ENCODE data around the gene IGLON5. TPM values are rescaled to one million over a fixed set of nuclear protein-coding genes. Genes with fewer than 3 reads are reported as not detected.

IGLON5 gene
- polyA plus RNA-seq, 1 donor (not counting 4 experiments of a cell fraction or from before 2014, with no cell fraction given) = not detected

DNA sequence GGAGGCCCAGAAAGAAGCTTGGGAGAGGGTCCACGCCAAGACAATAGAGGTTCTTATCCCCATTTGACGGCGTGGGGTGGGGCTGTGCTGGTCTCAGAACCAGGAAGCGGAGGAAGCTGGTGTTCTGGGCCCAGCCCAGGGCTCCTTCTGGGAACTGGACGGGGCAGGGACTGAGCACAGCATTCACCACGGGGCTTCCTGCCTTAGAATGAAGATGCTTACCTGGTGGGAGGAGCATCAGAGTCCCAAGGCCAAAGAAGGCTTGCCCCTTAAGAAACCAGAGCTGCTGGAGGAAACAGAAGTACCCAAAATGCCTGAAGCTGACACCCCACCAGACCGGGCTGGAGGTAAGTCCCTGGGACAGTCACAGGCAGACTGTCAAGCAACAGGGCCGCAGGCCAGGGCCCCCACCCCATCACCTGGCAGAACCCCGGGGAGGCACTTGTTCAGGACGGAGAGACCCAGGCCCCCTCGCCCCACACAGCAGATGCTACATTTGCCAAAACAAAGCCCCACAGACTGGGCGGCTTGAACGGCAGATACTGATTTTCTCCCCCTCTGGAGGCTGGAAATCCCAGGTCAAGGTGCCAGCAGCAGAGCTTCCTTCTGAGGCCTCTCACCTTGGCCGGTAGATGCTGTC is 17.8 kb upstream of the IGLON5 start:
- TF ChIP-seq EZH2 (IDR thresholded peaks at IDR 0.05; ENCODE audit: low read length) = no peak
- TF ChIP-seq, protein P1, sequence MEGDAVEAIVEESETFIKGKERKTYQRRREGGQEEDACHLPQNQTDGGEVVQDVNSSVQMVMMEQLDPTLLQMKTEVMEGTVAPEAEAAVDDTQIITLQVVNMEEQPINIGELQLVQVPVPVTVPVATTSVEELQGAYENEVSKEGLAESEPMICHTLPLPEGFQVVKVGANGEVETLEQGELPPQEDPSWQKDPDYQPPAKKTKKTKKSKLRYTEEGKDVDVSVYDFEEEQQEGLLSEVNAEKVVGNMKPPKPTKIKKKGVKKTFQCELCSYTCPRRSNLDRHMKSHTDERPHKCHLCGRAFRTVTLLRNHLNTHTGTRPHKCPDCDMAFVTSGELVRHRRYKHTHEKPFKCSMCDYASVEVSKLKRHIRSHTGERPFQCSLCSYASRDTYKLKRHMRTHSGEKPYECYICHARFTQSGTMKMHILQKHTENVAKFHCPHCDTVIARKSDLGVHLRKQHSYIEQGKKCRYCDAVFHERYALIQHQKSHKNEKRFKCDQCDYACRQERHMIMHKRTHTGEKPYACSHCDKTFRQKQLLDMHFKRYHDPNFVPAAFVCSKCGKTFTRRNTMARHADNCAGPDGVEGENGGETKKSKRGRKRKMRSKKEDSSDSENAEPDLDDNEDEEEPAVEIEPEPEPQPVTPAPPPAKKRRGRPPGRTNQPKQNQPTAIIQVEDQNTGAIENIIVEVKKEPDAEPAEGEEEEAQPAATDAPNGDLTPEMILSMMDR (optimal IDR thresholded peaks at IDR 0.05 in 1 of 3, IDR thresholded peaks at IDR 0.05 in 1 of 3, conservative IDR thresholded peaks at IDR 0.05 in 1 of 3; ENCODE audit: extremely low read depth in 1 of 3, insufficient read depth in 2 of 3, low read length in 3 of 3) = no peak
- no peaks in the 10 kb centered on the region for H3K9me3 ChIP-seq (ENCODE audit: control insufficient read depth, low read depth, low read length)
- DNase-seq (ENCODE audit: low read depth, low spot score) = no peak
- FAIRE-seq = no peak
- H3K4me2 ChIP-seq (ENCODE audit: control insufficient read depth, extremely low read depth, insufficient read depth, low read depth, low read length) = no peak overlapping the region
- H3K9ac ChIP-seq (ENCODE audit: control insufficient read depth, extremely low read depth, insufficient read depth, low read length) = no peak overlapping the region
- H3K27ac ChIP-seq (ENCODE audit: control insufficient read depth, insufficient read depth, low read length) = no peak overlapping the region
- H4K20me1 ChIP-seq (ENCODE audit: control insufficient read depth, extremely low read depth, insufficient read depth, low read length) = no peaks in the 10 kb centered on the region
- H3K36me3 ChIP-seq (ENCODE audit: control insufficient read depth in 2 of 2, extremely low read depth in 1 of 2, insufficient read depth in 2 of 2, low read length in 2 of 2) = no peaks in the 10 kb centered on the region
- no peaks in the 10 kb centered on the region for H3K9me1 ChIP-seq (ENCODE audit: control insufficient read depth, extremely low read depth, insufficient read depth, low read length)
- H3K4me1 ChIP-seq (ENCODE audit: control insufficient read depth, extremely low read depth, insufficient read depth, low read length) = no peaks in the 10 kb centered on the region
- no peak overlapping the region for H3K4me3 ChIP-seq (ENCODE audit: control insufficient read depth in 2 of 3, extremely low read depth in 1 of 3, insufficient read depth in 2 of 3, low read depth in 1 of 3, low read length in 3 of 3)
- H3K79me2 ChIP-seq (ENCODE audit: control insufficient read depth, insufficient read depth, low read length) = no peaks in the 10 kb centered on the region
- H2AFZ ChIP-seq (ENCODE audit: control insufficient read depth, low read length) = no peak overlapping the region
- dilution Hi-C loops (cut with MboI; ENCODE audit: extremely low pct_ligation_motif_present, low sequenced_read_pairs) = no loop called here
- peaks cover 10% of the 10 kb centered on the region for H3K27me3 ChIP-seq (ENCODE audit: control insufficient read depth, extremely low read depth, insufficient read depth, low read length)

DNA sequence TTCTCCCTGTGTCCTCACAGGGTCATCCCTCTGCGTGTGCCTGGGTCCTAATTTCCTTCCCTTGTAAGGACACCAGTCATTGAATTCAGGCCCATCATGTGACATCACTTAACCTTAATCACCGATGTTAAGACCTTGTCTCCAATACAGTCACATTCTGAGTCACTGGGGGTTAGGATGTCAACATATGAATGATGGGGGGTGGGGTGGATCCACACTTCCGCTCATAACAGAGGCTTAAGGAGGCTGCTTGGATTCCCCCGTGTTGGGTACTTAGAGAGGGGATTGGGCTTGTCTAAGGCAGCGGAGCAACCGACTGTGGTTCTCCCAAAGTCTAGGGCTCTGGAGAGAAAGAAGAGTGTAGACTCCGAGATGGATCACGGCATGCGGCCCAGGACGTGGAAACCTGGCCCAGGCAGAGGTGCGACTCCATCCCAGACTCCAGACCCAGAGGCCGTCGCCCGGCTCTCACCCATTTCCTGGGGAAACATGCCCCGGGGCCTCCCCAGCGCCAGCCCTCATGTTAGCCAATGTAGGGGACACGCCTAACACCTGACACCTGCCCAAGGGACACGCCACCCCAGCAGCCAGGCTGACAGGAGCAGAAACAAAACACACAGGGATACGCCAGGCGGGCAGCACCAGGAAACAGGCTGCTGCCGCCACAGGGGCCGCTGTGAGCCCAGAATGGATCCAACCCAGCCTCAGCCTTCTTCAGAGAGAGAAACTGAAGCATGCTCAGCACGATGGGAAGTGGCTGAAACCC is 17.1 kb upstream of the IGLON5 start:
- Histone ChIP-seq H2AFZ (ENCODE audit: control insufficient read depth, low read length) (no peak overlapping the region), H4K20me1 (ENCODE audit: control insufficient read depth, extremely low read depth, insufficient read depth, low read length) (no peaks in the 10 kb centered on the region), H3K9me1 (ENCODE audit: control insufficient read depth, extremely low read depth, insufficient read depth, low read length) (no peaks in the 10 kb centered on the region), H3K79me2 (ENCODE audit: control insufficient read depth, insufficient read depth, low read length) (no peaks in the 10 kb centered on the region), H3K4me2 (ENCODE audit: control insufficient read depth, extremely low read depth, insufficient read depth, low read depth, low read length) (no peak overlapping the region), H3K27ac (ENCODE audit: control insufficient read depth, insufficient read depth, low read length) (no peak overlapping the region), H3K4me3 (ENCODE audit: control insufficient read depth in 2 of 3, extremely low read depth in 1 of 3, insufficient read depth in 2 of 3, low read depth in 1 of 3, low read length in 3 of 3) (no peak overlapping the region), H3K9ac (ENCODE audit: control insufficient read depth, extremely low read depth, insufficient read depth, low read length) (no peak overlapping the region), H3K4me1 (ENCODE audit: control insufficient read depth, extremely low read depth, insufficient read depth, low read length) (no peaks in the 10 kb centered on the region), H3K9me3 (ENCODE audit: control insufficient read depth, low read depth, low read length) (no peaks in the 10 kb centered on the region), H3K27me3 (ENCODE audit: control insufficient read depth, extremely low read depth, insufficient read depth, low read length) (peaks cover 10% of the 10 kb centered on the region), H3K36me3 (ENCODE audit: control insufficient read depth in 2 of 2, extremely low read depth in 1 of 2, insufficient read depth in 2 of 2, low read length in 2 of 2) (no peaks in the 10 kb centered on the region)
- DNase-seq (ENCODE audit: low read depth, low spot score) = no peak
- FAIRE-seq = no peak
- TF ChIP-seq EZH2 (IDR thresholded peaks at IDR 0.05; ENCODE audit: low read length) = no peak
- TF ChIP-seq, protein P1 (optimal IDR thresholded peaks at IDR 0.05 in 1 of 3, IDR thresholded peaks at IDR 0.05 in 1 of 3, conservative IDR thresholded peaks at IDR 0.05 in 1 of 3; ENCODE audit: extremely low read depth in 1 of 3, insufficient read depth in 2 of 3, low read length in 3 of 3) = no peak
- dilution Hi-C loops (cut with MboI; ENCODE audit: extremely low pct_ligation_motif_present, low sequenced_read_pairs) = no loop called here
